Measurements from ENCODE around the gene AGBL4. TPM values are rescaled to one million over a fixed set of nuclear protein-coding genes. Genes with fewer than 3 reads are reported as not detected.

Gene AGBL4
- total RNA-seq, 1 experiment from 2014 or later: not detected

DNA sequence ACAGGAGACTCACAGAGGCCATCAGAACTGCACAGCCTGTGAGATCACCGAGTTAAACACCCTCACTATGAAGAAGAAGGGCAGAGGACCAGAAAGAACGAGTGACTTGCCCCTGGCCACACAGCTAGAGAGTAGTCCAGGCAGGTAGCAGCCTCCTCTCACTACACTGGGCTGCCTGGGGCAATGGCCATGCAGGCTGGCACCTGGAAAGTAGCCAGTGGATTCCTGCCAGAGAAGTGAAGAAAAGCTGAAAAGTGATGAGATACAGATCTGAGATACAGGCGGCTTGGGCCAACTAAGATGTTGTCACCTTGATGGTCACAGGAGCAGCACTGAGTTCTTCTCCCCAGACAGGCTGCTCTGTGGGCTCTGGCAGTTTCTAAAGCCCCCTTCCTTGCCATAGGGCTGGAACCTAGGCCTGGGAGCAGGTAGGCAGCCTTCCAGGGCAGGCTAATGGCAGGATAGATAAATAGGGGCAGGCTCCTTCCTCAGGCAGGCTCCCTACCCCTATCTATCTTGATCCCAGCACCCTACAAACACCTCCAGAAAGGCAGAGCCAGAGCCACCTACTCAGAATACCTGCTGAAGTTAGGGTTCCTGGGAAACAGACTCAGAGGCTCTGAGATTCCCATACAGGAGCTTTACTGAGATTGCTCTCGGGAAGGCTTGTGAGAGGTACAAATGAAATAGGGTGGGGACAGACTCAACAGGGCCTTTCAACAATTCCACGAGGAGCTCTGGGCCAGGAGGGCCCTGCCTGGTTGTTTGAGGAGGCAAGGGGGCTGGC lies 1353.3 kb downstream of the AGBL4 start:
- no peaks in the 10 kb centered on the region for H3K4me1 ChIP-seq
- H3K27ac Mint-ChIP-seq (ENCODE audit: unreplicated experiment): no peak overlapping the region
- ChIA-PET CTCF (no interaction called here), POLR2A (no interaction called here)
- intact Hi-C loops (cut with micrococcal nuclease; ENCODE audit: unreplicated experiment): no loop called here
- DNase-seq: no peak
- H3K36me3 ChIP-seq (ENCODE audit: control insufficient read depth, insufficient read depth, low read length): no peaks in the 10 kb centered on the region
- no peak overlapping the region for H3K4me3 Mint-ChIP-seq (ENCODE audit: unreplicated experiment)
- no peaks in the 10 kb centered on the region for H3K4me1 Mint-ChIP-seq (ENCODE audit: low read depth, unreplicated experiment)
- BruUV-seq (replicated peaks): no TSS peak
- TF ChIP-seq, protein P1, sequence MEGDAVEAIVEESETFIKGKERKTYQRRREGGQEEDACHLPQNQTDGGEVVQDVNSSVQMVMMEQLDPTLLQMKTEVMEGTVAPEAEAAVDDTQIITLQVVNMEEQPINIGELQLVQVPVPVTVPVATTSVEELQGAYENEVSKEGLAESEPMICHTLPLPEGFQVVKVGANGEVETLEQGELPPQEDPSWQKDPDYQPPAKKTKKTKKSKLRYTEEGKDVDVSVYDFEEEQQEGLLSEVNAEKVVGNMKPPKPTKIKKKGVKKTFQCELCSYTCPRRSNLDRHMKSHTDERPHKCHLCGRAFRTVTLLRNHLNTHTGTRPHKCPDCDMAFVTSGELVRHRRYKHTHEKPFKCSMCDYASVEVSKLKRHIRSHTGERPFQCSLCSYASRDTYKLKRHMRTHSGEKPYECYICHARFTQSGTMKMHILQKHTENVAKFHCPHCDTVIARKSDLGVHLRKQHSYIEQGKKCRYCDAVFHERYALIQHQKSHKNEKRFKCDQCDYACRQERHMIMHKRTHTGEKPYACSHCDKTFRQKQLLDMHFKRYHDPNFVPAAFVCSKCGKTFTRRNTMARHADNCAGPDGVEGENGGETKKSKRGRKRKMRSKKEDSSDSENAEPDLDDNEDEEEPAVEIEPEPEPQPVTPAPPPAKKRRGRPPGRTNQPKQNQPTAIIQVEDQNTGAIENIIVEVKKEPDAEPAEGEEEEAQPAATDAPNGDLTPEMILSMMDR (IDR thresholded peaks at IDR 0.05; ENCODE audit: insufficient read depth in 1 of 2, low read depth in 1 of 2, low read length in 1 of 2, severe bottlenecking in 1 of 2, unreplicated experiment in 1 of 2): no peak
- no peak overlapping the region for H3K4me3 ChIP-seq (ENCODE audit: low read depth, low read length)
- no peaks in the 10 kb centered on the region for H3K9me3 Mint-ChIP-seq (ENCODE audit: unreplicated experiment)
- peaks cover 9% of the 10 kb centered on the region for H3K27me3 Mint-ChIP-seq (ENCODE audit: insufficient read depth, unreplicated experiment)
- no peaks in the 10 kb centered on the region for H3K9me3 ChIP-seq
- H3K36me3 Mint-ChIP-seq (ENCODE audit: insufficient read depth, unreplicated experiment): no peaks in the 10 kb centered on the region
- no peaks in the 10 kb centered on the region for H3K27me3 ChIP-seq (replicated peaks; ENCODE audit: control insufficient read depth, insufficient read depth, low read length)

DNA sequence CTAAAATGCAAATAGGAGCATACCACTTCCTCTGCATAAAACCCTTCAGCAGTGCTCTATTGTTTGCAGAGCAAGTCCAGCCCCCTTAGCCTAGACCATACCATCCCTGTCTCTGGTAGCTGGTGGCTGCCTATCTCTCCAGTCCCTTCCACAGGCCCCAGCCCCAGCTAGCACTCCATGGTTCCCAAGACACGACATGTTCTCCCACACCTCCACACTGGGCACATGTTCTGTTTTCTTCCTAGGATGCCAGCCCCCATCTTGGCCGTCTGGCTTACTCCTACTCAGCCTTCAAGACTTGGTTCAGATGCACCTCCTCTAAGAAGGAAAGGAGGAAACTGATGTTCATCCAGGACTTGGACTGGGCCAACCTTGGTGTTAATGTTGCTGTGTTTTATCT lies 1355.4 kb downstream of the AGBL4 start:
- intact Hi-C loops (cut with micrococcal nuclease; ENCODE audit: unreplicated experiment): no loop called here
- no peak overlapping the region for H3K4me3 ChIP-seq (ENCODE audit: low read depth, low read length)
- no peak for DNase-seq
- H3K4me1 ChIP-seq: no peaks in the 10 kb centered on the region
- H3K4me3 Mint-ChIP-seq (ENCODE audit: unreplicated experiment): no peak overlapping the region
- POLR2A ChIA-PET: no interaction called here
- H3K4me1 Mint-ChIP-seq (ENCODE audit: low read depth, unreplicated experiment): no peaks in the 10 kb centered on the region
- H3K36me3 ChIP-seq (ENCODE audit: control insufficient read depth, insufficient read depth, low read length): no peaks in the 10 kb centered on the region
- H3K9me3 ChIP-seq: no peaks in the 10 kb centered on the region
- TF ChIP-seq, protein P1 (IDR thresholded peaks at IDR 0.05; ENCODE audit: insufficient read depth in 1 of 2, low read depth in 1 of 2, low read length in 1 of 2, severe bottlenecking in 1 of 2, unreplicated experiment in 1 of 2): no peak
- no peaks in the 10 kb centered on the region for H3K9me3 Mint-ChIP-seq (ENCODE audit: unreplicated experiment)
- CTCF ChIA-PET: interaction anchor here (1.0 kb wide), 1 partner anchor 9 kb away, joined by 3 read pairs; no protein-coding TSS in a partner anchor
- peaks cover 14% of the 10 kb centered on the region for H3K27me3 Mint-ChIP-seq (ENCODE audit: insufficient read depth, unreplicated experiment)
- H3K27me3 ChIP-seq (replicated peaks; ENCODE audit: control insufficient read depth, insufficient read depth, low read length): no peaks in the 10 kb centered on the region
- no peak overlapping the region for H3K27ac Mint-ChIP-seq (ENCODE audit: unreplicated experiment)
- H3K36me3 Mint-ChIP-seq (ENCODE audit: insufficient read depth, unreplicated experiment): no peaks in the 10 kb centered on the region
- BruUV-seq (replicated peaks): no TSS peak

DNA sequence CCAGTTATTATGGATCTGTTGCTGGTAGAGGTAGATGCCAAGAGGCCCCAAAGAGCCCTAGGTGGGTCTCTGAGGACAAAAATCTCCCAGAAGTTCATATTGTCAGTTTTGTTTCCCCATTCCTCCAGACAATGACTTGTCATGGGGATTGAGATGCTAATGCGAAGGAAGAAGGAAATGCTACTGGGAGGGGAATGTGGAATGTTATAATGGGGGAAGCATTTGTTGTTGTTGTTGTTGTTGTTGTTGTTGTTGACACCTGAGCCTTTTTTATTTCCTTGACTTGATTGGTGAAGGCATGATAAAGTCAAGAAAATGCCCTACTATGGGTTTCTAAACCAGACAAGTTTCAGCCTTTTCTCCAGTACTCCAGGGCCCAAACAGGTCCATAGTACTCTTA lies 1356.0 kb downstream of the AGBL4 start:
- ChIA-PET POLR2A (no interaction called here), CTCF (interaction anchor here (1.0 kb wide), 1 partner anchor 10 kb away, joined by 3 read pairs; no protein-coding TSS in a partner anchor)
- no peaks in the 10 kb centered on the region for H3K9me3 ChIP-seq
- DNase-seq: no peak
- Mint-ChIP-seq H3K27me3 (ENCODE audit: insufficient read depth, unreplicated experiment) (peaks cover 15% of the 10 kb centered on the region), H3K27ac (ENCODE audit: unreplicated experiment) (no peak overlapping the region), H3K4me1 (ENCODE audit: low read depth, unreplicated experiment) (no peaks in the 10 kb centered on the region), H3K4me3 (ENCODE audit: unreplicated experiment) (no peak overlapping the region), H3K36me3 (ENCODE audit: insufficient read depth, unreplicated experiment) (no peaks in the 10 kb centered on the region), H3K9me3 (ENCODE audit: unreplicated experiment) (no peaks in the 10 kb centered on the region)
- no peak overlapping the region for H3K4me3 ChIP-seq (ENCODE audit: low read depth, low read length)
- no TSS peak for BruUV-seq (replicated peaks)
- TF ChIP-seq, protein P1 (IDR thresholded peaks at IDR 0.05; ENCODE audit: insufficient read depth in 1 of 2, low read depth in 1 of 2, low read length in 1 of 2, severe bottlenecking in 1 of 2, unreplicated experiment in 1 of 2): no peak
- intact Hi-C loops (cut with micrococcal nuclease; ENCODE audit: unreplicated experiment): no loop called here
- H3K4me1 ChIP-seq: no peaks in the 10 kb centered on the region
- H3K36me3 ChIP-seq (ENCODE audit: control insufficient read depth, insufficient read depth, low read length): no peaks in the 10 kb centered on the region
- no peaks in the 10 kb centered on the region for H3K27me3 ChIP-seq (replicated peaks; ENCODE audit: control insufficient read depth, insufficient read depth, low read length)
